ENCODE results near the gene NARF.

NARF gene

GRCh38 chr17:82412535-82413520 is 45.7 kb upstream of the NARF start:
- H3K27ac ChIP-seq: no peak overlapping the region
- H3K4me1 ChIP-seq (ENCODE audit: low read depth, poor library complexity, severe bottlenecking): peaks cover 32% of the 10 kb centered on the region
- H3K79me2 ChIP-seq (ENCODE audit: insufficient read depth, low read depth): no peaks in the 10 kb centered on the region; the same call in 1 of the 2 replicates
- H3K9ac ChIP-seq: no peak overlapping the region
- no peak overlapping the region for H2AFZ ChIP-seq (ENCODE audit: low read depth)
- H3K4me3 ChIP-seq (IDR thresholded peaks at IDR 0.05; ENCODE audit: insufficient read depth, low read depth, low read length): no peak overlapping the region
- no peaks in the 10 kb centered on the region for H3K36me3 ChIP-seq (ENCODE audit: insufficient read depth)
- H3K27me3 ChIP-seq (ENCODE audit: insufficient read depth, low read depth): no peaks in the 10 kb centered on the region
- no peak overlapping the region for H3K4me2 ChIP-seq
- no peak for TF ChIP-seq CTCF (conservative IDR thresholded peaks at IDR 0.05; ENCODE audit: low read depth, low read length)
- H4K20me1 ChIP-seq (ENCODE audit: insufficient read depth): no peaks in the 10 kb centered on the region

DNA sequence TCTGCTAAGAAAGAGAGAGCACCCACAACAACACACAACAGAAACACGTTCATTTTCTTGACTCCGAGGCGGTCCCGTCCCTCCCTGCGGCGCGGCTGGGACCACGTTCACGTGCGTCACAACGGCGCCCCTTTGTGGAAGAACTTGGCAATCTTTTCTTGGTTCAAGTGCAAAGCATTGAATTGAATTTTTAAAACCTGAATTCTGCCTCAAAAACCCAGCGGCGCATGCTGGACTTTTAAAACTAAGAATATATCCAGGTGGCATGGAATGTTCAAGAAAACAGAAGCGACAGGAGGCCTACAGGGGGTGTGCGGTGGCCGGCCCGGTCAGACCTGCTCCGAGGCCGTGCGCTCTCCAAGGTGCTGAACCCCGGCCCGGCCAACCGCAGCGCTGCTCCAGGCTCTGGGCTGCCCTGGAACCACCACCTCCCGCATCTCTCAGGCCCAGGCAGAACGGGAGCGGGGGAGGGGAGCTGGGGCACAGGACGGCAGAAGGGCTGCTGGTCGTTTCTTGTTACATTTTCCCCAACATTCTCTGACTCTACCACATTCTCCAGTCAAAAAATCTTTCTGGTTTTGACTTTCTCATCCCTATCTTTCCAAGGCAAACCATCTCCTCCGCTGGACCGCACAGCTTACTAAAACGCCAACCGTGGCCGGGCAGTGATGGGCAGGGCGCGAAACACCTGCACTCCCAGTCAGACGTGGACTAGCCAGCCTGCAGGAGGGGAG is 43.8 kb upstream of the NARF start:
- Histone ChIP-seq H3K4me3 (IDR thresholded peaks at IDR 0.05; ENCODE audit: insufficient read depth, low read depth, low read length) (no peak overlapping the region), H4K20me1 (ENCODE audit: insufficient read depth) (no peaks in the 10 kb centered on the region), H3K27me3 (ENCODE audit: insufficient read depth, low read depth) (no peaks in the 10 kb centered on the region), H3K79me2 (ENCODE audit: insufficient read depth, low read depth) (peaks cover 10% of the 10 kb centered on the region; the same call in 1 of the 2 replicates), H3K4me2 (peak overlapping the region; percentile 11; the same call in 1 of the 2 replicates), H2AFZ (ENCODE audit: low read depth) (no peak overlapping the region), H3K9ac (no peak overlapping the region), H3K27ac (no peak overlapping the region), H3K4me1 (ENCODE audit: low read depth, poor library complexity, severe bottlenecking) (peaks cover 40% of the 10 kb centered on the region), H3K36me3 (ENCODE audit: insufficient read depth) (no peaks in the 10 kb centered on the region)
- peak; percentile 89 for TF ChIP-seq CTCF (conservative IDR thresholded peaks at IDR 0.05; ENCODE audit: low read depth, low read length)

- peaks cover 39% of the 10 kb centered on the region for H3K4me1 ChIP-seq (ENCODE audit: low read depth, poor library complexity, severe bottlenecking)
- H3K4me3 ChIP-seq (IDR thresholded peaks at IDR 0.05; ENCODE audit: insufficient read depth, low read depth, low read length): no peak overlapping the region
- H3K79me2 ChIP-seq (ENCODE audit: insufficient read depth, low read depth): peaks cover 13% of the 10 kb centered on the region; the same call in 1 of the 2 replicates
- no peak overlapping the region for H2AFZ ChIP-seq (ENCODE audit: low read depth)
- H3K9ac ChIP-seq: no peak overlapping the region
- H4K20me1 ChIP-seq (ENCODE audit: insufficient read depth): no peaks in the 10 kb centered on the region
- H3K27ac ChIP-seq: no peak overlapping the region
- no peak for TF ChIP-seq CTCF (conservative IDR thresholded peaks at IDR 0.05; ENCODE audit: low read depth, low read length)
- H3K4me2 ChIP-seq: no peak overlapping the region
- H3K36me3 ChIP-seq (ENCODE audit: insufficient read depth): no peaks in the 10 kb centered on the region
- H3K27me3 ChIP-seq (ENCODE audit: insufficient read depth, low read depth): no peaks in the 10 kb centered on the region
Observed at GRCh38 chr17:82415336-82415735, 43.2 kb upstream of the NARF start.

- Histone ChIP-seq H3K79me2 (ENCODE audit: insufficient read depth, low read depth) (peaks cover 13% of the 10 kb centered on the region; the same call in 1 of the 2 replicates), H3K36me3 (ENCODE audit: insufficient read depth) (no peaks in the 10 kb centered on the region), H3K27me3 (ENCODE audit: insufficient read depth, low read depth) (no peaks in the 10 kb centered on the region), H4K20me1 (ENCODE audit: insufficient read depth) (no peaks in the 10 kb centered on the region), H2AFZ (ENCODE audit: low read depth) (no peak overlapping the region), H3K4me3 (IDR thresholded peaks at IDR 0.05; ENCODE audit: insufficient read depth, low read depth, low read length) (no peak overlapping the region), H3K9ac (no peak overlapping the region), H3K4me1 (ENCODE audit: low read depth, poor library complexity, severe bottlenecking) (peaks cover 39% of the 10 kb centered on the region), H3K27ac (no peak overlapping the region), H3K4me2 (no peak overlapping the region)
- no peak for TF ChIP-seq CTCF (conservative IDR thresholded peaks at IDR 0.05; ENCODE audit: low read depth, low read length)
Observed at GRCh38 chr17:82415786-82416185, 42.8 kb upstream of the NARF start.

Data from KMS-11 (cell line).